NCI-H446 treated with DMSO at 0.1 percent for 48 hours (cell line): ENCODE data around the gene DNAJC3.
"Not testable (repeated sequence)": the region's sequence is repeated elsewhere in the genome, so short reads cannot be mapped to it uniquely, and the experiment has no call there.

Source experiments
- DNase-seq: peaks from one replicate; lab custom pipeline; 2025; lab: John Stamatoyannopoulos, UW

Gene DNAJC3

DNA sequence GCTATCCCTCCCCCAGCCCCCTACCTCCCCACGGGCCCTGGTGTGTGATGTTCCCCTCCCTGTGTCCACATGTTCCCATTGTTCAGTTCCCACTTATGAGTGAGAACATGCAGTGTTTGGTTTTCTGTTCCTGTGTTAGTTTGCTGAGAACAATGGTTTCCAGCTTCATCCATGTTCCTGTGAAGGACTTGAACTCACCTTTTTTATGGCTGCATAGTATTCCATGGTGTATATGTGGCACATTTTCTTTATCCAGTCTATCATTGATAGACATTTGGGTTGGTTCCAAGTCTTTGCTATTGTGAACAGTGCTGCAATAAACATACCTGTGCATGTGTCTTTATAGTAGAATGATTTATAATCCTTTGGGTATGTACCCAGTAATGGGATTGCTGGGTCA is 105.0 kb downstream of the DNAJC3 start:
- not testable (repeated sequence) for DNase-seq

DNA sequence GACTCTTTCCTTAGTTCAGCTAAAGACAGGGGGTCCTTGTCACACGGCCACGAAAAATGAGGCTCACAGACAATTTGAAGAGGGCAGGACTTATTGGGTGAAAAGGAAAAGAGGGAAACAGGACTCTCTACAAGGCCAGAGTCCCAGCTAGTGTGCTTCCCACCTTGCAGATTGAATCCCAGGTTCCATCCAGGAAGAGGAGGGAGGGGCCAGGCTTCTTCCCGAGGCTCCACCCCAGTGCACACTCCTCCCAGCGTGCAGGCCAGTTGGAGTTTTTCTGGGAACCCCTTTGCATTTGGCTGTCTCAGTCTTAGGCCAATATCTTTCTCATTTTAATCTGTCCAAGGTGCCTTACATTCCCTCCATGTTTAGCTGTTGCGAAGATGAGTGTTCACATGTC is 106.8 kb downstream of the DNAJC3 start:
- no peak for DNase-seq

DNA sequence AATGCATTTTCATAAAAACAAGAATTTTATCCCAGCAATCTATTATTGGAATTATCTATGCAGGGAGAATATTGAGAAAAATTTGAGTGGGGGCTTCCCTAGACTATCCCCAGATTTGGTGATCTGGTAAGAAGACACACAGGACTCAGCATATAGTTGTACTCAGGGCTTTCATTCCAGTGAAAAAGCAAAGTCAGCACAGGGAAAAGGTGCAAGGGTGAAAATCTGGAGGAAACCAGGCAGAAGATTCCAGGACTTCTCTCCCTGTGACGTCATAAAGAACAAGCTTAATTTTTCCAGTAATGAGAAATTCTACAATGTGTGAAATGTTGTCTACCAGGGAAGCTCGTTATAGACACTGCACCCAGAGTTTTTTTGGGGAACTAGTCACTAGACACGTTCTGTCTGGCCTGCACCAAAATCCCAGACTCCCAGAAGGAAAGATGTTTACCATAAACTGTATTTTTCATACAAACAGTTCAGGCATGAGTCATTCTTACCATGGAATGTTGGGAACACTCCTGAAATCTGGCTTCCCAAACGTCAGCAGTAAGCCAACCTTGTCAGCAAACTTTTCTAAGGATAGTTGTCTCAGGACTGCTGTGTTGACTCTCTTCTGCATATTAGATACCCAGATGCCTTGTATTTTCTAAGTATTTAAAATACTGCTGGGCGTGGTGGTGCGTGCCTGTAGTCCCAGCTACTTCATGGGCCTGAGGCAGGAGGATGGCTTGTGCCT is 107.4 kb downstream of the DNAJC3 start:
- no peak for DNase-seq

- DNase-seq: no peak
Measured at GRCh38 chr13:95784900-95785290, 108.0 kb downstream of the DNAJC3 start.

- no peak for DNase-seq
Measured at GRCh38 chr13:95787356-95788099, 110.6 kb downstream of the DNAJC3 start.

- DNase-seq: no peak
Measured at GRCh38 chr13:95788100-95788463, 111.1 kb downstream of the DNAJC3 start.

DNA sequence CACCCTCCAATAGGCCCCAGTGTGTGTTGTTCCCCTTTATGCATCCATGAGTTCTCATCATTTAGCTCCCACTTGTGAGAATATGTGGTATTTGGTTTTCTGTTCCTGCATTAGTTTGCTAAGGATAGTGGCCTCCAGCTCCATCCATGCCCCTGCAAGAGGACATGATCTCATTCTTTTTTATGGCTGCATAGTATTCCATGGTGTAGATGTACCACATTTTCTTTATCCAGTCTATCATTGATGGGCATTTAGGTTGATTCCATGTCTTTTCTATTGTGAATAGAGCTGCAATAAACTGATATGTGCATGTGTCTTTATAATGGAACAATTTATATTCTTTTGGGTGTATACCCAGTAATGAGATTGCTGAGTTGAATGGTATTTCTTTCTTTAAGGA is 112.4 kb downstream of the DNAJC3 start:
- not testable (repeated sequence) for DNase-seq

- DNase-seq: no peak
Measured at GRCh38 chr13:95791084-95791722, 114.3 kb downstream of the DNAJC3 start.

DNA sequence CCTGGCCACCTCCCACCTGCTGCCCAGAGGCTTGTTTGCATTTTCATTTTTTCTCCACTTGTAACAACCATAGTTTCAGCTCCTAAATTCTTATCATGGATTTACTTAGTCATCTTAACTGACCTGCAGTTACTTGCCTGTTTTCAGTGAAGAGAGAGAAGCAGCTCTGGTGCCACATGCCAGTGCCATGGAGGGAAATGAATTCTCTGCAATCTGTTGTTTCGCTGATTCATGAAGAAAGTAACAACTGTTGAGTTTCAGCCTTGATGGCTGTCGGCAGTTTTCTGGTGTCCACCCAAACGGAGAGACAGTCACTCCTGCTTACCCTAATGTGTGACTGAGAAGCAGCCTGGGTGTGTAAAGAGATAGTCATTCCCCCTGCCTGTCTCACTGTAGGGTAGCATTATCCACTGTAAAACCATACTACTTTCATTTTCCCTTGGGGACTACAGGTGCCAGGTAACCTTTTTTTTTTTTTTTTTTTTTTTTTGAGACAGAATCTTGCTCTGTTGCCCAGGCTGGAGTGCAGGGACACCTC is 116.1 kb downstream of the DNAJC3 start:
- DNase-seq: no peak

DNA sequence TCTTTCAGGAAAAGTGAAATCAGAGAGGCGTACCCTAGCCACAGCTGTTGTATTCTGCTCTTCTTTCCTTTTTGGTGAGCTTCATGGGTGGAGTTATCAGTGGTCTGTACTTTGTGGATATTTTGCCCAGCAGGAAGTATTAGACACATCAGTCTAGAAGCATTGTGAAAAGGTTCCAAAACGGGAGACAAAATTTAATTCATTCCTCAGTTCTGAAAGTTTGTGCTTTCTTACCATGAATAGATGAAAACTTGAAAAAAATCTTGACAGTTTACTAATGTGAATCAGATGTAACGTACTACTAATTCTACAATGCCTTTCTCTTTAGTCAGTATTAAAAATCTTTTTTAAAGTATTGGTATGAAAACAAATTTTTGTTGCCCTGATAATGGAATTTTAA is 116.8 kb downstream of the DNAJC3 start:
- no peak for DNase-seq

GRCh38 chr13:95797016-95797415 is 120.1 kb downstream of the DNAJC3 start:
- DNase-seq: no peak

- DNase-seq: no peak
Measured at GRCh38 chr13:95800436-95800835, 123.5 kb downstream of the DNAJC3 start.

DNA sequence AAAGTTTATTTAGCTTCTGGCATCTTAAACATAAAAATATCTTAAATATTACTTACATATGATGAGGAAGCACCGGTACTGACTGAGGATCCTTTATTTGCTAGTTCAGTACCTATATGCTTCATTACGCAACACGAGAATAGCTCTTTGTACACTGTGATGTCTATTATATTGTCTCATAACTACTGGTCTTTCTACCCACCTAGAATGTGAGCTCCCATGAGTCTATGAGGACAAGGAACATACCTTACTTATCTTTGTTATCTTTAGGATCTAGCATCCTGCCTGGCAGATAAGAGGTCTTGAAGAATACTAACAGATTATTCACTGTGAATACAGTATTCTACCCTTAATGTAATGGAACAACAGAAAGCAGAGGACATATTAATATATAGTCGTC is 124.9 kb downstream of the DNAJC3 start:
- DNase-seq: no peak

DNA sequence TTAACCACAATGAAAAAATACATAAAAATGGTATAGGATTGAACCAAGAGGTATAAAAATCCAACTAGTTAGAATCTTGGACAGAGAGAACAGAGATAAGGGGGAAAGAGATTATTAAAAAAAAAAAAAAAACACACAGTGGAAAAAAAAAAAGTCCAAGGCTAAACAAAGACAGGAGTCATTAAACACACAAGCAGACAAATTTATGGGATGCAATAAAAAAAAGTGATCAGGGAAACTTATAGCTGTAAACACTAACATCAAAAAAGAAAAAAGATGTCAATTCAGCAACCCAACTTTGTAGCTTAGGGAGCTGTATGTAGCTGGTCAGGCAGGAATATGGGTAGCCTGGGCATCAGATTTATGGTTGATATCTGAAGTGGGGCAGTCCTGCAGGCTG is 129.0 kb downstream of the DNAJC3 start:
- DNase-seq: no peak

DNA sequence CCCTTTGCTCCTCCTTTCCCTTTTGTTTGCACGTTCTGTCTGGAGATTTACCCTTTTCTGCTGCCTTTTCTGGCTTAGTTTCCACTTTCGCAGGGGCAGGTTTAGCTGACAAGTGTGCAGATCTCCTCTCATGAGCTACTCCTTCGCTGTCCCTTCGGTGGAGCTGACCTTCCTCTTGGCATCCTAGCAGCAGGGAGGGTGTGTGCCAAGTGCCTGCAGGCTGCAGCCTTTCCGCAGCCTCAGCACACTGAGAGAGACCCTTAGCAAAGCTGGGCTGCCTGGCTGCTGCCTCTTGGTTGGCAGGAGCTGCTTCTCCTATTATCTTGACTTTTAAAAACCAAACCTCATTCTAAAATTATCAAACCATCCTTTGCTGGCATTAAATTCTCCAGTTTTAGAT is 132.5 kb downstream of the DNAJC3 start:
- no peak for DNase-seq

- no peak for DNase-seq
Measured at GRCh38 chr13:95813139-95813538, 136.2 kb downstream of the DNAJC3 start.

DNA sequence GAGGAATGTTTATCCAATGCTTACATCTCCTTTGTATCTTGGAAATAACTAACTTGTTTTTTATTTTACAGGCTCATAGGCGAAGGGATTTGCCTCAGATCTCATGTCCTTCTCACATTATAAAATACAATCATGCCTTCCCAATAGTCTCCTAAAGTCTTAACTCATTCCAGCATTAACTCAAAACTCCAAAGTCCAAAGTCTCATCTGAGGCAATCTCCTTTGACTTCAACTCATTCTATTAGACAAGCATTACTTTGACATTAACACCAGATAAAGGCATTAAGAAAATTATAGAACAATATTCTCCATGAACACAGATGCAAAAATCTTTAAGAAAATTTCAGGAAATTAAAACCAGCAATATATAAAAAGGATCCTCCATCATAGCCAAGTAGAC is 137.6 kb downstream of the DNAJC3 start:
- no peak for DNase-seq

DNA sequence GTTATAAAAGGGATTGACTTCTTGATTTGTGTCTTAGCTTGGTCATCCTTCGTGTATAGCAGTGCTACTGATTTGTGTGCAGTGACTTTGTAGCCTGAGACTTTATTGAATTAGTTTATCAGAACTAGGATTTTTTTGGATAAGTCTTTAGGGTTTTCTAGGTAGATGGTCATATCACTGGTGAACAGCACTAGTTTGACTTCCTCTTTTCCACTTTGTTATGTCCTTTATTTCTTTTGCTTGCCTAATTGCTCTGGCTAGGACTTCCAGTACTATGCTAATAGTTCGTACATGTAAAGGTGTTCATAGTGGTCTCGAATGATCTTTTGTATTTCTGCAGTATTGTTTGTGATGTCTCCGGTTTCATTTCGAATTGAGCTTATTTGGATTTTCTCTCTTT is 145.4 kb downstream of the DNAJC3 start:
- no peak for DNase-seq

DNA sequence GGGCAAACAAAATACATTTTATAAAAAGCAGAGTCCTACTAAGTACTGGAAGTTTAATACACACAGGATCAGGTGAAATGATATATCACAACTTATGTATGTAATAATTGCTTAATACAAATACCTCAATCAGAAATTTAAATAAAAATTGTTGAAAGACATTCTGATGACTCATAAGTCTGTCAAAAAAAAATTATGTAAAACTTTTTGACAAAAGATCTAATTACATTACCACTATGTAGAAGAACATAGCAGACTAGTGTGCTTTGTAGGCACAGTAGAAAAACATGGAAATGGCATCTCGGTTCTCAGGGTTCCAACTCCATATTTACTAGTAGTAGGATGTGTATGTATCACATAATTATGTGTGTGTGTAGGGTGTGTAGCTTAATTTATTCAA is 156.2 kb downstream of the DNAJC3 start:
- no peak for DNase-seq

DNA sequence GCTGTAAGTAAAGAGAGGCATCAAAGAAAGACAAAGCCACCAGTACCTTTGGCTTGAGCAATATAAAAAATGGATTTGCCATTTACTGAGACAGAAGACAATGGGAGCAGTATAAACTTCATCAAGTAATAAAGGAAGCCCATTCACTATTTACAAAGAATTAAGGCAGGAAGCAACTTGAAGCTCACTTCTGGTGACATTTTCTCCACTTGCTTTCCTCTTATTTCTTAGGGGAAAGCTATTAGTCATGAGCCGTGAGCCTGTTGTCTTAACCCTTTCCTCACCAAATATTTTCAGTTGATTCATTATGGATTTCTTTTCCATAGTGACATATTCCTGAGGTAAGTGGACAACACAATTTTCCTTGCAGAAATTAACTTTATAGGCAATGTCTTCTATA is 156.8 kb downstream of the DNAJC3 start:
- no peak for DNase-seq

DNA sequence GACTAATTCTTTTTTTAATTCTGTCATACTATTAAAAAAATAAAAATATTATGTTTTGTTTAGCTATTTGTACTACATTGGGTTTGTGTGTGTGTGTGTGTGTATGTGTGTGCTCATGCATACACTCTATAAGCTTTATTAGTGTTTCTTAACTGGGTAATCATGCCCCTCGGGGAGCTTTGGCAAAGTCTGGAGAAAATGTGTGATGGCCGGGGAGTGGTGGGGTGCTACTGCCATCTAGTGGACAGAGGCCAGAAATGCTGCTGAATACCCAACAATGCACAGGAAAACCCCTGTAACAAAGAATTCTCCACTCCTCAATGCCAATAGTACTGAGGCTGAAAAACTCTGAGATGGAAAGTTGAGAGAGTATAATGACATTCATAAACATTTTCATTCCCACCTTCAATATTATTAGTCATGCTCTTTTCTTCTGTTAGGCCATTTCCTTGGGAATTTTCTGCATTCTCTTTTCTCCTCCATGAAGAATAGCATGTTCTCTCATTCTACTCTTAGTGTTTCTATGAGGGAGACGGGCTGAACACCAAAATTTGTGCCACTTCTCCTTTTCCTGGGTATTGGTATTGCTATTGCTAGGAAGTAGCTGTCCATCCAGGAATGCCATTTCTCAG is 157.3 kb downstream of the DNAJC3 start:
- DNase-seq: no peak

DNA sequence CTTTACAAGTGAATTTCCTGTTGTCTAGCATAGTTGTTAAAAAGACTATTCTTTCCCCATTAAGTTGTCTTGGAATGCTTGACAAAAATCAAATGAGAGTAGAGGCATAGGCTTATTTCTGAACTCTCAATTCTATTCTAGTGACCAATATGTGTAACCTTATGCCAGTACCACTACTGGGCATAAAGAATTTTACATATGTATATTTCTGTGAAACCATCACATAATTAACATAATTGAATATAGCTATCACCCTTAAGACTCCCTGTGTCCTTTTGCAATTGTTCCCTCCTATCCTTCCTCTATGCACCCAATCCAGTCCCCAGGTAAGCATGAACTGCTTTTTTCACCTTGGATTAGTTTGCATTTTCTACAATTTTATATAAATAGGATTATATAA is 165.0 kb downstream of the DNAJC3 start:
- DNase-seq: no peak

GRCh38 chr13:95842898-95843297 is 166.0 kb downstream of the DNAJC3 start:
- no peak for DNase-seq
